Activated CD4-positive, alpha-beta T cell treated with anti-CD3 and anti-CD28 coated beads, Interleukin-2, amount 10 ng/mL, durations not matched to agents 7 days and 5 days (primary cell): Measurements from ENCODE around the gene TBC1D24. TPM values are rescaled to one million over a fixed set of nuclear protein-coding genes. Genes with fewer than 3 reads are reported as not detected.
"Not testable (repeated sequence)": the region's sequence is repeated elsewhere in the genome, so short reads cannot be mapped to it uniquely, and the experiment has no call there.

ENCODE experiments used
- CTCF ChIA-PET: fragments of 350-600 bp; sonication (Branson Sonifier 250); formaldehyde crosslinking; loops from one replicate; lab custom pipeline; 2021; ENCODE audit warnings: antibody characterized with exemption; lab: Charles Lee
- POLR2A ChIA-PET: fragments of 350-600 bp; sonication (Branson Sonifier 250); formaldehyde crosslinking; loops from one replicate; lab custom pipeline; 2021; ENCODE audit warnings: antibody characterized with exemption; lab: Charles Lee
- DNase-seq: peaks from one replicate; pipeline ENCODE4 v3.0.0-alpha.2; 2020
- H3K27ac Mint-ChIP-seq: one replicate; pipeline ENCODE4 v1.8.0; 2021; ENCODE audit warnings: mild to moderate bottlenecking, moderate library complexity, mixed read lengths
- H3K27me3 Mint-ChIP-seq: one replicate; pipeline ENCODE4 v1.8.0; 2021; ENCODE audit warnings: mixed read lengths
- H3K36me3 Mint-ChIP-seq: one replicate; pipeline ENCODE4 v1.8.0; 2021; ENCODE audit warnings: low read depth, mixed read lengths
- H3K4me1 Mint-ChIP-seq: one replicate; pipeline ENCODE4 v1.8.0; 2021; ENCODE audit warnings: mixed read lengths
- H3K4me3 Mint-ChIP-seq: one replicate; pipeline ENCODE4 v1.8.0; 2021; ENCODE audit warnings: mild to moderate bottlenecking, moderate library complexity, mixed read lengths
- H3K9me3 Mint-ChIP-seq: one replicate; pipeline ENCODE4 v1.8.0; 2021; ENCODE audit warnings: mixed read lengths
- total RNA-seq, 2 experiments: library from RNA; stranded (reverse); gene quantifications; one replicate each; pipeline ENCODE4 v1.2.3, GENCODE V29; 2021

Gene TBC1D24
- total RNA-seq, 2 experiments from 2014 or later = 8.1 TPM

DNA sequence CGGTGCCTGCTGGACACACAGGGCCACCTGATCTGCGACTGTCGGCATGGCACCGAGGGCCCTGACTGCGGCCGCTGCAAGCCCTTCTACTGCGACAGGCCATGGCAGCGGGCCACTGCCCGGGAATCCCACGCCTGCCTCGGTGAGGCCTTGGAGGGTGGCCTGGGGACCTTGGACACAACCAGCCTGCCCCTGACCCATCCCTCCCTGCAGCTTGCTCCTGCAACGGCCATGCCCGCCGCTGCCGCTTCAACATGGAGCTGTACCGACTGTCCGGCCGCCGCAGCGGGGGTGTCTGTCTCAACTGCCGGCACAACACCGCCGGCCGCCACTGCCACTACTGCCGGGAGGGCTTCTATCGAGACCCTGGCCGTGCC lies 2.5 kb upstream of the TBC1D24 start:
- Mint-ChIP-seq H3K27me3 (peaks cover 38% of the 10 kb centered on the region), H3K9me3 (no peaks in the 10 kb centered on the region), H3K36me3 (no peaks in the 10 kb centered on the region), H3K27ac (no peak overlapping the region), H3K4me3 (no peak overlapping the region), H3K4me1 (peaks cover 15% of the 10 kb centered on the region)
- POLR2A ChIA-PET = no interaction called here
- CTCF ChIA-PET = interaction anchor here (0.9 to 1.3 kb wide), 2 partner anchors 13 to 16 kb away, joined by 3 read pairs; no protein-coding TSS in a partner anchor
- DNase-seq = no peak

DNA sequence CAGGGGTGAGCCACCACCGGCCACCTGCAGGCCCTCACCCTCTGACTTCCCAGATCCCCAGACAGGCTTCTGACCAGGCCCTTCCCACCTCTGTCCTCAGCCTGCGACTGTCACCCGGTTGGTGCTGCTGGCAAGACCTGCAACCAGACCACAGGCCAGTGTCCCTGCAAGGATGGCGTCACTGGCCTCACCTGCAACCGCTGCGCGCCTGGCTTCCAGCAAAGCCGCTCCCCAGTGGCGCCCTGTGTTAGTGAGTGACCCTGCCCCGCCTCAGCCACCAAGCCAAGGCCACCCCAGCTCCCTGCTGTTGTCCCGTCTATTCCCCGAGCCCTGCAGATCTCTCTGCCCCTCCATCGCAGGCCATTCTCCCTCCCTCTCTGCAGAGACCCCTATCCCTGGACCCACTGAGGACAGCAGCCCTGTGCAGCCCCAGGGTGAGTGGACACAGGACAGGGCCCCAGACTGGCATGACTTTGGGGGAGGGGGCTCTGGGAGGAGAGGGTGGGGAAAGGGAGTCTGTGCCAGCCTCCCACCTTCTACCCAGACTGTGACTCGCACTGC lies 2.0 kb upstream of the TBC1D24 start:
- Mint-ChIP-seq H3K4me3 (peak overlapping the region; percentile 59), H3K9me3 (no peaks in the 10 kb centered on the region), H3K36me3 (no peaks in the 10 kb centered on the region), H3K4me1 (peaks cover 15% of the 10 kb centered on the region), H3K27ac (no peak overlapping the region), H3K27me3 (peaks cover 38% of the 10 kb centered on the region)
- DNase-seq = no peak
- ChIA-PET CTCF (interaction anchor here (0.9 to 1.3 kb wide), 2 partner anchors 12 to 16 kb away, joined by 3 read pairs; no protein-coding TSS in a partner anchor), POLR2A (no interaction called here)

DNA sequence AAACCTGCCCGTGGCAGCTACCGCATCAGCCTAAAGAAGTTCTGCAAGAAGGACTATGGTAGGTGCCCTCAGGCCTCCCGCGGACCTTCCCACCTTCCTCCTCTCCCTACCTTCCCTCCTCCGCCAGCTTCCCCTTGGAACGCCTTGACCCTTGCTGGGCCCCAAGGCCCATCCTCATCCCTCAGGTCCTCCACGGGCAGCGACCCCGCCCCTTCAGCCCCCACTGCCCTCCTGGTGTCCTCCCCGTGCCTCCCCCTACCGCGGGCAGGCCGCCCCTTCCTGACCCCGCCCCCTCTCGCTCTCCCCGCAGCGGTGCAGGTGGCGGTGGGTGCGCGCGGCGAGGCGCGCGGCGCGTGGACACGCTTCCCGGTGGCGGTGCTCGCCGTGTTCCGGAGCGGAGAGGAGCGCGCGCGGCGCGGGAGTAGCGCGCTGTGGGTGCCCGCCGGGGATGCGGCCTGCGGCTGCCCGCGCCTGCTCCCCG lies 1.4 kb upstream of the TBC1D24 start:
- H3K9me3 Mint-ChIP-seq = no peaks in the 10 kb centered on the region
- H3K4me1 Mint-ChIP-seq = peaks cover 13% of the 10 kb centered on the region
- no peak for DNase-seq
- ChIA-PET CTCF (interaction anchor here (0.9 kb wide), 1 partner anchor 17 kb away, joined by 3 read pairs; no protein-coding TSS in a partner anchor), POLR2A (no interaction called here)
- H3K4me3 Mint-ChIP-seq = peak overlapping the region; percentile 59
- H3K27me3 Mint-ChIP-seq = peaks cover 34% of the 10 kb centered on the region
- no peak overlapping the region for H3K27ac Mint-ChIP-seq
- H3K36me3 Mint-ChIP-seq = no peaks in the 10 kb centered on the region

DNA sequence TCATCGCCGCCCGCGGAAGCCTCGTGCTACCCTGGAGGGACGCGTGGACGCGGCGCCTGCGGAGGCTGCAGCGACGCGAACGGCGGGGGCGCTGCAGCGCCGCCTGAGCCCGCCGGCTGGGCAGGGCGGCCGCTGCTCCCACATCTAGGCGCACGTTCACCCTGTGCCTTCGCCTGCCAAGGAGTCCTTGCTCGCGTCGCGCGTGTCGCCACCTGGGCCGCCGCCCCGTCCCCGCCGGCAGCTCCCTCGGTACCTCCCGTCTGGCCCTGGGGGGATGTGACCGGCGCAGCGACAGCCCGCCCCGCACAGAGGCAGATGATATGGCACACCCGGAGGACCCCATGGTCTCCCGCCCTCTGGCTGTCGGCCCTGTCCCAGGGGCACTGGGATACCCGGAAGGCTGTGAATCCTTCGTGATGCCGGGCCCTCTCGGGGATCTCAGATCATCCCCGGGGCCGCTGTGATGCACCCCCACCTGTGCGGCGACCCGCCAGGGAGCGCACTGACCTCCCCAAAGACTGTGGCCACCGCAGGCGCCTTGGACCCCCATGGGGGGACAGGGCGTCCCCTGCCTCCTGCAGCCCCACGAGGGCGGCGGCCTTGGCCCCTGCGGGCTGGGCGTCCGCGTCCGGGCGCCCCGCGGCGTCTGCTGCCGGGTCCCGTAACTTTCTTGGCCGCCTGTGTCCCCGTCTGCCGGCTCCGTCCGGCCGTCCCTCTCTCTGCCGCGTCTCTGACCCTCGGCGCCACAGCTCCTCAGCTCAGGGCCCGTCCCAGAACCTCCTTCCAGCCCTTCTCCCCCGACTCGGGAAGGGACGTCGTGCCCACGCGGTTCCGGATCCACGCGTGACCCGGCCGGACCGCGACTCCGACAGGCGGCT lies 689 bp upstream of the TBC1D24 start:
- Mint-ChIP-seq H3K36me3 (no peaks in the 10 kb centered on the region), H3K27me3 (peaks cover 28% of the 10 kb centered on the region), H3K4me3 (peak overlapping the region; percentile 69), H3K4me1 (peaks cover 13% of the 10 kb centered on the region), H3K9me3 (no peaks in the 10 kb centered on the region), H3K27ac (peak overlapping the region; percentile 54)
- ChIA-PET POLR2A (no interaction called here), CTCF (interaction anchor here (0.7 to 1.4 kb wide), 4 partner anchors 9 to 34 kb away, joined by 3 to 6 read pairs (median 4); no protein-coding TSS in a partner anchor)
- DNase-seq = peak; percentile 59

DNA sequence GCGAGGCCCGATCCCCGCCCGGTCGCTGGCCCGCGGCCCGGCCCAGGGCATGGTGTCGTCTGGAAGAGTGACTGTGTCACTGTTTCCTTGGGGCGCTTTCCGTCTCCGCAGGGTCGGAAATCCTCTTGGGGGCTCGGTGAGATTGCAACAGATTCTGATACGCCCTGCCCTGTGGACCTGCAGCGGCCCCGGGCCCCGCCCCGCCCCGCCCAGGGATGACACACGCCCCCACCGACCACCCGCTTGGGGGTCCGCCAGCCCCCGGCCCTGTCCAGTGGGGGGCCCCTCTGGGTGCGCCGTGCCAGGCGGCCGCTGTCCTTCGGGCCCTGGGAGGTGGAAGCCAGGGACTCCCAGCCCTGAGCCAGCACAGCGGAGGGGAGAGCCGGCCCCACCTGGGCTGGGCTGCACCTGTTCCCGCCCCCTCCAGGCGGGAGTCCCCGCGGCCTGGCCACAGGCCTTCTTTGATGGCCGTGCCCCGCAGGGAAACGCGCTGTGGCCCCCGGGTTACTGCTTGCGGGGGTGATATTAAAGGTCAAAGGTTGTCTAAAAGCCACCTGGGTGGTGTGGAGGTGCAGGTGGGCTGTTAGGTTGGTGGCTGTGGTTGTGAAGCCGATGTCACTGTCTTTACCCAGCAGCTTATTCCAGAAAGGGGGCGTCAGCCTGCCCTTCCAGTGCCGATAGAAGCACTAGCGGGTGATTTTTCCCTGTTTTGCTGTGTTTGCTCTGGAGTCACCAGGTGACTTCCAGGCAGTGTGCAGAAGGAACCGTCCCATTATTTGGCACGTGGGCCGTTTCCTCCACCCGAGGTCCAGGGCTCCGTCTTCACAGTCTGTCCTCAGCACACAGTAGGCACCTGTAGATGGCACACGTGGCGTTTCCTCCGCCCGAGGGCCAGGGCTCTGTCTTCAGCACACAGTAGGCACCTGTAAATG lies 752 bp downstream of the TBC1D24 start:
- Mint-ChIP-seq H3K27me3 (peaks cover 13% of the 10 kb centered on the region), H3K9me3 (no peaks in the 10 kb centered on the region), H3K27ac (no peak overlapping the region), H3K4me3 (peak overlapping the region; percentile 58), H3K4me1 (peaks cover 9% of the 10 kb centered on the region), H3K36me3 (no peaks in the 10 kb centered on the region)
- peak; percentile 34 for DNase-seq
- POLR2A ChIA-PET = no interaction called here
- CTCF ChIA-PET = interaction anchor here (0.7 to 1.4 kb wide), 3 partner anchors 13 to 35 kb away, joined by 3 to 6 read pairs (median 4); no protein-coding TSS in a partner anchor

DNA sequence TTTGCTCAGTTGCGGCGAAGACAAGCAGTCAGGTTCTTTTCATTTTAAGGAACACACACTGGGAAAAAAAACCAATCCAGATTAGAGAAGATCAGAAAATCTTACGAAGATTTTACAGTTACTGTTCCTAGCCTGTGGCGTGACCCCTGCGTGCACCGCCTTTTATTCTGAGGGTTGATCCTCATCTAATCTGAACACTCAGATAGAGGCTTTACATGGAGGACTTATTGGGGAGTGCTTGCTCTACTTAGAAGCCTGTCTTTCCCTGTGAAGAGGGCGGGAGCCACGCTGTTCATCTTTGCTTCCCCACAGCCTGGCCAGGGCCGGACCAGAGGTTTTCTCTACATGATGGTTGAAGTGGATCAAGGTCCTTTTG lies 1.4 kb downstream of the TBC1D24 start:
- Mint-ChIP-seq H3K4me1 (peaks cover 9% of the 10 kb centered on the region), H3K27ac (no peak overlapping the region), H3K9me3 (no peaks in the 10 kb centered on the region), H3K27me3 (peaks cover 13% of the 10 kb centered on the region), H3K4me3 (peak overlapping the region; percentile 53), H3K36me3 (no peaks in the 10 kb centered on the region)
- no peak for DNase-seq
- ChIA-PET CTCF (interaction anchor here (1.9 kb wide), 1 partner anchor 13 kb away, joined by 6 read pairs; no protein-coding TSS in a partner anchor), POLR2A (no interaction called here)

DNA sequence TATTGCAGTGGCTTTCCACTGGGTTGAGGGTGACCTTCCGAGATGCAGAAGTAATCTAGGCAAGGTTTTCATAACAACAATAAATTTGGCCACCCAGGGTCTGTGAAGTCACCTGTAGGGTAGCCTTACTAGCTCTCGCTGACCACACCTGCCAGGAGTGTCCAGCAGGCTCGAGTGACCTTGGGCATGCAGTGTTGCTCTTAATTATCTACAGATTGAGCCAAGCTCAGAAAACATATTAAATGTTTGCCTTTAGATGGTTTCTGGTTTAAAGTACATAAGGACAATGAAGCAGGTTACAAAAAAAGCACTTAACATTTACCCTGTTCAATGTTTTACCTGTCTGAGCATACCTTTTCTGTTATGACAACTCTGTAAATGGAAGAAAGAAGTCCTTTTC lies 1.8 kb downstream of the TBC1D24 start:
- no peaks in the 10 kb centered on the region for H3K9me3 Mint-ChIP-seq
- no peak for DNase-seq
- H3K27ac Mint-ChIP-seq = no peak overlapping the region
- peaks cover 9% of the 10 kb centered on the region for H3K4me1 Mint-ChIP-seq
- CTCF ChIA-PET = interaction anchor here (1.5 to 1.9 kb wide), 3 partner anchors 8 to 12 kb away, joined by 3 to 6 read pairs (median 4); no protein-coding TSS in a partner anchor
- POLR2A ChIA-PET = no interaction called here
- H3K4me3 Mint-ChIP-seq = peak overlapping the region; percentile 53
- H3K27me3 Mint-ChIP-seq = peaks cover 13% of the 10 kb centered on the region
- no peaks in the 10 kb centered on the region for H3K36me3 Mint-ChIP-seq

DNA sequence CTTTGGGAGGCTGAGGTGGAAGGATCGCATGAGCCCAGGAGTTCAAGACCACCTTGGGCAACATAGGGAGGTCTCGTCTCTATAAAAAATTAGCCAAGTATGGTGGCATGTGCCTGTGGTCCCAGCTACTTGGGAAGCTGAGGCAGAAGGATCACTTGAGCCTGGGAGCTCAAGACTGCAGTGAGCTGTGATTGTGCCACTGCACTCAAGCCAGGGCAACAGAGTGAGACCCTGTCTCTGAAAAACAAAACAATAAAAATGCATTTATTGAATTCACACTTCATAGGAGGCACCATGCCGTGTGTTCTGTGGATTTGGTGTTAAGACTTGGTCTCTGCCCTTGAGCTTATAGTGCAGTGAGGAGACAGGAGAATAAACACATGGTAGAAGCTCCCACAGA lies 2.4 kb downstream of the TBC1D24 start:
- ChIA-PET CTCF (interaction anchor here (1.0 to 2.0 kb wide), 5 partner anchors 9 to 24 kb away, joined by 3 to 6 read pairs (median 4); no protein-coding TSS in a partner anchor), POLR2A (no interaction called here)
- no peak overlapping the region for H3K4me3 Mint-ChIP-seq
- H3K27me3 Mint-ChIP-seq = peaks cover 13% of the 10 kb centered on the region
- H3K9me3 Mint-ChIP-seq = no peaks in the 10 kb centered on the region
- H3K36me3 Mint-ChIP-seq = no peaks in the 10 kb centered on the region
- peaks cover 9% of the 10 kb centered on the region for H3K4me1 Mint-ChIP-seq
- no peak overlapping the region for H3K27ac Mint-ChIP-seq
- DNase-seq = no peak

DNA sequence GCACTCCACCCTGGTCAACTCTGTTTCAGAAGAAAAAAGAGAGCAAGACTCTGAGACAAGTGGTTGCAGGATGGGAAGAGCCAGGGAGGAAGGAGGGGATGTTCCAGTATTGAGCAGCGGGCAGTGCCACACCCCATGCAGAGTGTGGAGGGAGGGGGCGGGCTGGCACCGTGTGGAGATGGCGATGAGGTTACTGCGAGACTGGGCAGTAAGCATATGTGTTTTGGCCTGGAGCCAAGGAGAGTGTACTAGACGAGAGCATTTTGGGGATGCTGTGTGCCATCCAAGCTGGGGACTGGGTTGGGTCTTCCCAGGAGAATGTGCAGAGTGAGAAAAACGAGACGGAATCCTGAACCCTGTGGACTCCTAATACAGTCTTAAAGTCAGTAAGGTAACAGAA lies 3.4 kb downstream of the TBC1D24 start:
- POLR2A ChIA-PET = no interaction called here
- CTCF ChIA-PET = interaction anchor here (1.0 to 2.0 kb wide), 5 partner anchors 8 to 23 kb away, joined by 3 to 6 read pairs (median 4); no protein-coding TSS in a partner anchor
- H3K36me3 Mint-ChIP-seq = no peaks in the 10 kb centered on the region

DNA sequence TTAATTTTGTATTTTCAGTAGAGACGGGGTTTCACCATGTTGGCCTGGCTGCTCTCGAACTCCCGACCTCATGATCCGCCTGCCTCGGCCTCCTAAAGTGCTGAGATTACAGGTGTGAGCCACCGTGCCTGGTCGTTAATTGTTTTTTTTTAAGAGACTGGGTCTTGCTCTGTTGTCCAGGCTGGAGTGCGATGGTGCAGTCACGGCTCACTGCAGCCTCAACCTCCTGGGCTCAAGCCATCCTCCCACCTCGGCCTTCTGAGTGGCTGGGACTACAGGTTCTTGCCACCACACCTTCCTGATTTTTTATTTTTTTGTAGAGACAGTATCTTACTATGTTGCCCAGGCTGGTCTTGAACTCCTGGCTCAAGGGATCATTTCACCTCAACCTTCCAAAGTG lies 5.1 kb downstream of the TBC1D24 start:
- H3K27ac Mint-ChIP-seq, H3K9me3 Mint-ChIP-seq, H3K36me3 Mint-ChIP-seq, POLR2A ChIA-PET, H3K27me3 Mint-ChIP-seq, H3K4me1 Mint-ChIP-seq, CTCF ChIA-PET, H3K4me3 Mint-ChIP-seq, DNase-seq: not testable (repeated sequence)

More for the DNA sequence above, 3.4 kb downstream of the TBC1D24 start:
- H3K27ac Mint-ChIP-seq = no peak overlapping the region
- DNase-seq = no peak
- peaks cover 9% of the 10 kb centered on the region for H3K4me1 Mint-ChIP-seq
- no peak overlapping the region for H3K4me3 Mint-ChIP-seq
- peaks cover 7% of the 10 kb centered on the region for H3K27me3 Mint-ChIP-seq
- no peaks in the 10 kb centered on the region for H3K9me3 Mint-ChIP-seq

DNA sequence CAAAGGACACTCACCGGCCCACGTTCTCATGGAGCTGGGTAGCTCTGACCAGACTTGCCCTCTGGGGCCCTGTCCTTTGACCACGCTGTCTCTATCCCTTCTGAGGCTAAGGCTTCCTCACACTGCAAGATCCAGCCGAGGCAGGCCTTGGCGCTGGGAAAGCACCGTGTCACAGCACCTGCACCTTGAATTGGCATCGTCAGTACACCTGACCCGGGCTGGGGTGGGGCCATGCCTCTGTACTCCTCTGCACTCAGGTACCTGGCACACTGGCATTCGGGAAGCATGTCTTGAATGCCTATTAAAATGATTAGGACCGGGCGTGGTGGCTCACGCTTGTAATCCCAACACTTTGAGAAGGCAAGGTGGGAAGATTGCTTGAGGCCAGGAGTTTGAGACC lies 6.0 kb downstream of the TBC1D24 start:
- Mint-ChIP-seq H3K27me3 (peaks cover 5% of the 10 kb centered on the region), H3K27ac (no peak overlapping the region), H3K4me3 (no peak overlapping the region), H3K4me1 (peaks cover 7% of the 10 kb centered on the region), H3K36me3 (no peaks in the 10 kb centered on the region), H3K9me3 (no peaks in the 10 kb centered on the region)
- ChIA-PET CTCF (no interaction called here), POLR2A (no interaction called here)
- no peak for DNase-seq

DNA sequence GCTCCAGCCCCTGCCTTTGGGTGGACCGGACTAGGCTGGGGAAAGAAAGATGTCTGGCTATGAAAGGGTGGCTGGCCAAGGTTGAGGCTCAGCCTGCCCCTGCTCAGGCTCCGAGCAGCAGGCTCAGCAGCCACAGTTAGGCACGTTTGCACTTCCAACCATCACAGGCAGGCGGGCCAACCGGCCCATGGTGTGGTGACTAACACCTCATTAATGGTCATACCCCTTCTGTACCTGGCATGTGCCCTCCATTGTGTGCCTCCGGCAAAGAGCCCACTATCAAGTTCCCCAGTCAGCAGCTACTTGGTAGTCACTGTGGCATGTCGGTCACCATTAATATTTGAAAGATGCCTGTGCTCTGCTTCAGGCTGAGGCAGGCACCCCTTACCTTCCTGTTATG lies 6.7 kb downstream of the TBC1D24 start:
- no peak overlapping the region for H3K27ac Mint-ChIP-seq
- H3K36me3 Mint-ChIP-seq = no peaks in the 10 kb centered on the region
- H3K27me3 Mint-ChIP-seq = peaks cover 3% of the 10 kb centered on the region
- ChIA-PET CTCF (interaction anchor here (0.5 to 1.1 kb wide), 2 partner anchors 88 to 287 kb away, joined by 3 to 4 read pairs; no protein-coding TSS in a partner anchor), POLR2A (no interaction called here)
- peaks cover 2% of the 10 kb centered on the region for H3K4me1 Mint-ChIP-seq
- H3K4me3 Mint-ChIP-seq = no peak overlapping the region
- DNase-seq = no peak
- no peaks in the 10 kb centered on the region for H3K9me3 Mint-ChIP-seq
